Stomach smooth muscle (tissue), 2 donors: Measurements from ENCODE around the gene NUP205.

Experiments used
- H3K27ac ChIP-seq: one replicate; pipeline ENCODE4 v1.7.0; 2013; ENCODE audit warnings: mild to moderate bottlenecking, low read length, inconsistent platforms
- H3K27me3 ChIP-seq, 2 donors: one replicate each; pipeline ENCODE4 v1.7.0; 2013; ENCODE audit warnings: low read length in 2 of 2; ENCODE audit not compliant: insufficient read depth in 2 of 2, control insufficient read depth in 1 of 2
- H3K36me3 ChIP-seq, 2 donors: one replicate each; pipeline ENCODE4 v1.7.0; 2013; ENCODE audit warnings: low read length in 2 of 2; ENCODE audit not compliant: control insufficient read depth in 2 of 2, insufficient read depth in 2 of 2
- H3K4me1 ChIP-seq: one replicate; pipeline ENCODE4 v1.7.0; 2013; ENCODE audit warnings: low read length; ENCODE audit not compliant: control insufficient read depth, insufficient read depth
- H3K4me3 ChIP-seq, 2 donors: one replicate each; pipeline ENCODE4 v1.7.0; 2013; ENCODE audit warnings: low read length in 2 of 2
- H3K9ac ChIP-seq, 2 donors: one replicate each; pipeline ENCODE4 v1.7.0; 2013; ENCODE audit warnings: low read length in 2 of 2, mild to moderate bottlenecking in 1 of 2
- H3K9me3 ChIP-seq, 2 donors: one replicate each; pipeline ENCODE4 v1.7.0; 2013; ENCODE audit warnings: low read length in 2 of 2; ENCODE audit not compliant: control insufficient read depth in 2 of 2
- donor health status: healthy.
- donor health status: Pancreatic carcinoma.

The NUP205 gene

GRCh38 chr7:135518748-135519147, 39.0 kb upstream of the NUP205 start:
- Histone ChIP-seq H3K9ac (no peak overlapping the region), H3K4me1 (no peaks in the 10 kb centered on the region), H3K36me3 (no peaks in the 10 kb centered on the region), H3K27ac (no peak overlapping the region), H3K9me3 (no peaks in the 10 kb centered on the region), H3K4me3 (no peak overlapping the region), H3K27me3 (no peaks in the 10 kb centered on the region)

GRCh38 chr7:135519233-135519688, 38.5 kb upstream of the NUP205 start:
- H3K9me3 ChIP-seq = no peaks in the 10 kb centered on the region
- H3K4me3 ChIP-seq = no peak overlapping the region
- H3K27me3 ChIP-seq = no peaks in the 10 kb centered on the region
- H3K27ac ChIP-seq = no peak overlapping the region
- H3K36me3 ChIP-seq = no peaks in the 10 kb centered on the region
- H3K9ac ChIP-seq = no peak overlapping the region
- no peaks in the 10 kb centered on the region for H3K4me1 ChIP-seq

GRCh38 chr7:135519871-135520270, 37.8 kb upstream of the NUP205 start:
- no peak overlapping the region for H3K4me3 ChIP-seq
- H3K27me3 ChIP-seq = no peaks in the 10 kb centered on the region
- no peaks in the 10 kb centered on the region for H3K36me3 ChIP-seq
- H3K9me3 ChIP-seq = no peaks in the 10 kb centered on the region
- no peak overlapping the region for H3K27ac ChIP-seq
- no peak overlapping the region for H3K9ac ChIP-seq
- H3K4me1 ChIP-seq = no peaks in the 10 kb centered on the region

GRCh38 chr7:135522509-135522908, 35.2 kb upstream of the NUP205 start:
- Histone ChIP-seq H3K9me3 (no peaks in the 10 kb centered on the region), H3K36me3 (no peaks in the 10 kb centered on the region), H3K27me3 (no peaks in the 10 kb centered on the region), H3K4me3 (no peak overlapping the region), H3K4me1 (no peaks in the 10 kb centered on the region), H3K27ac (no peak overlapping the region), H3K9ac (no peak overlapping the region)

GRCh38 chr7:135523146-135523545, 34.6 kb upstream of the NUP205 start:
- no peaks in the 10 kb centered on the region for H3K9me3 ChIP-seq
- no peaks in the 10 kb centered on the region for H3K27me3 ChIP-seq
- H3K4me1 ChIP-seq = no peaks in the 10 kb centered on the region
- no peak overlapping the region for H3K4me3 ChIP-seq
- no peak overlapping the region for H3K9ac ChIP-seq
- no peak overlapping the region for H3K27ac ChIP-seq
- H3K36me3 ChIP-seq = no peaks in the 10 kb centered on the region

- Histone ChIP-seq H3K36me3 (no peaks in the 10 kb centered on the region), H3K9ac (no peak overlapping the region), H3K27me3 (no peaks in the 10 kb centered on the region)
Measured at GRCh38 chr7:135525426-135525825, 32.3 kb upstream of the NUP205 start.

GRCh38 chr7:135527025-135527424, 30.7 kb upstream of the NUP205 start:
- H3K9me3 ChIP-seq = peaks cover 0 to 3% of the 10 kb centered on the region in 2 donors
- H3K4me3 ChIP-seq = no peak overlapping the region
- H3K9ac ChIP-seq = no peak overlapping the region
- H3K36me3 ChIP-seq = no peaks in the 10 kb centered on the region
- H3K27ac ChIP-seq = no peak overlapping the region
- H3K27me3 ChIP-seq = no peaks in the 10 kb centered on the region
- H3K4me1 ChIP-seq = no peaks in the 10 kb centered on the region

More at GRCh38 chr7:135525426-135525825, 32.3 kb upstream of the NUP205 start:
- Histone ChIP-seq H3K4me1 (no peaks in the 10 kb centered on the region), H3K9me3 (peaks cover 0 to 3% of the 10 kb centered on the region in 2 donors), H3K4me3 (no peak overlapping the region), H3K27ac (no peak overlapping the region)

GRCh38 chr7:135536150-135536549, 21.6 kb upstream of the NUP205 start:
- no peak overlapping the region for H3K9ac ChIP-seq
- H3K36me3 ChIP-seq = no peaks in the 10 kb centered on the region
- no peak overlapping the region for H3K4me3 ChIP-seq
- no peaks in the 10 kb centered on the region for H3K27me3 ChIP-seq
- no peaks in the 10 kb centered on the region for H3K9me3 ChIP-seq
- no peak overlapping the region for H3K27ac ChIP-seq
- no peaks in the 10 kb centered on the region for H3K4me1 ChIP-seq

GRCh38 chr7:135537453-135537852, 20.3 kb upstream of the NUP205 start:
- Histone ChIP-seq H3K27me3 (no peaks in the 10 kb centered on the region), H3K4me1 (no peaks in the 10 kb centered on the region), H3K4me3 (no peak overlapping the region), H3K9me3 (no peaks in the 10 kb centered on the region), H3K27ac (no peak overlapping the region), H3K9ac (no peak overlapping the region), H3K36me3 (no peaks in the 10 kb centered on the region)

- H3K27me3 ChIP-seq = no peaks in the 10 kb centered on the region
- no peak overlapping the region for H3K27ac ChIP-seq
- no peaks in the 10 kb centered on the region for H3K4me1 ChIP-seq
- H3K9ac ChIP-seq = no peak overlapping the region
- H3K4me3 ChIP-seq = no peak overlapping the region
- H3K9me3 ChIP-seq = no peaks in the 10 kb centered on the region
- H3K36me3 ChIP-seq = no peaks in the 10 kb centered on the region
Measured at GRCh38 chr7:135537905-135538304, 19.8 kb upstream of the NUP205 start.

- no peak overlapping the region for H3K4me3 ChIP-seq
- no peaks in the 10 kb centered on the region for H3K27me3 ChIP-seq
- H3K36me3 ChIP-seq = no peaks in the 10 kb centered on the region
- H3K9ac ChIP-seq = no peak overlapping the region
- H3K27ac ChIP-seq = no peak overlapping the region
- H3K9me3 ChIP-seq = no peaks in the 10 kb centered on the region
- no peaks in the 10 kb centered on the region for H3K4me1 ChIP-seq
Measured at GRCh38 chr7:135538376-135538775, 19.3 kb upstream of the NUP205 start.
